Prostate gland (tissue), 2 donors: Measurements from ENCODE around the gene TRPV3.

Experiments
- CTCF ChIP-seq, 4 experiments: fragments of 200-600 bp in 2 of 4; fragments of 450-650 bp in 2 of 4; sonication (generic) in 2 of 4; IDR thresholded peaks; 1 replicate in 3 of 4; 2 replicates in 1 of 4; pipeline ENCODE4 v1.5.1; 2016 to 2019; ENCODE audit warnings: antibody characterized with exemption in 4 of 4, mild to moderate bottlenecking in 2 of 4, moderate library complexity in 2 of 4
- POLR2A ChIP-seq: fragments of 450-650 bp; IDR thresholded peaks from one replicate; pipeline ENCODE4 v1.6.1; 2016; ENCODE audit warnings: antibody characterized with exemption, mild to moderate bottlenecking
- POLR2AphosphoS5 ChIP-seq: sonication (generic); formaldehyde crosslinking; IDR thresholded peaks from one replicate; pipeline ENCODE4 v1.6.1; 2017; ENCODE audit warnings: antibody characterized with exemption

- no peak for TF ChIP-seq CTCF (IDR thresholded peaks at IDR 0.05)
- no peak for TF ChIP-seq POLR2A
- no peak for TF ChIP-seq POLR2AphosphoS5
Observed at GRCh38 chr17:3475251-3475685, 82.3 kb downstream of the TRPV3 start.
